Measurements from ENCODE around the gene TCP1. TPM values are rescaled to one million over a fixed set of nuclear protein-coding genes. Genes with fewer than 3 reads are reported as not detected.
A peak's percentile ranks its signal among the peaks of the same experiment; 100 is the strongest.

The TCP1 gene
- total RNA-seq, 1 experiment from 2014 or later: 412 TPM

GRCh38 chr6:159766906-159767305 is 22.5 kb downstream of the TCP1 start:
- H3K27ac ChIP-seq (ENCODE audit: insufficient read length, low read depth, low read length): no peak overlapping the region
- Mint-ChIP-seq H3K4me1 (peaks cover 6 to 9% of the 10 kb centered on the region in 2 experiments), H3K9me3 (peaks cover 0 to 4% of the 10 kb centered on the region in 2 experiments; a peak in 2 of 5 replicates), H3K27me3 (ENCODE audit: low read depth) (no peaks in the 10 kb centered on the region), H3K4me3 (no peak overlapping the region), H3K36me3 (ENCODE audit: insufficient read depth in 1 of 3, low read depth in 3 of 3) (peaks cover 78 to 89% (median 83%) of the 10 kb centered on the region in 3 experiments), H3K27ac (0 out of 7 replicates have a peak overlapping the region, but pooled peaks of 1 of the 3 experiments have one; percentile 53)
- H3K56ac ChIP-seq (ENCODE audit: insufficient read length, low read depth, low read length): no peak overlapping the region
- H4K5ac ChIP-seq (ENCODE audit: insufficient read length, low read depth, low read length): no peak overlapping the region
- H2BK20ac ChIP-seq (ENCODE audit: low read depth, low read length, poor library complexity, severe bottlenecking): no peak overlapping the region
- H3K4me1 ChIP-seq (ENCODE audit: insufficient read depth, low read length): peaks cover 2% of the 10 kb centered on the region; the same call in 1 of the 2 replicates
- H3K9me3 ChIP-seq (ENCODE audit: control insufficient read depth, low read depth, low read length): no peaks in the 10 kb centered on the region
- H3K9ac ChIP-seq (ENCODE audit: extremely low read depth, insufficient read length, low read length): no peak overlapping the region
- no peak overlapping the region for H2BK5ac ChIP-seq (ENCODE audit: insufficient read length, low read length)
- H2BK120ac ChIP-seq (ENCODE audit: low read depth, low read length, poor library complexity, severe bottlenecking): no peak overlapping the region
- no peak overlapping the region for H3K14ac ChIP-seq (ENCODE audit: insufficient read depth, low read length)
- DNase-seq: no peak
- H3K18ac ChIP-seq (ENCODE audit: insufficient read length, low read depth, low read length): no peak overlapping the region
- H3K79me2 ChIP-seq (ENCODE audit: insufficient read depth, low read length): peaks cover 3% of the 10 kb centered on the region; the same call in 1 of the 2 replicates
- no peak for TF ChIP-seq CTCF (conservative IDR thresholded peaks at IDR 0.05)
- H3T11ph ChIP-seq (ENCODE audit: low read length): no peak overlapping the region
- no peak overlapping the region for H4K91ac ChIP-seq (ENCODE audit: insufficient read length, low read depth, low read length)
- H2AK5ac ChIP-seq (ENCODE audit: insufficient read length, low read length): no peak overlapping the region
- H4K8ac ChIP-seq (replicated peaks; ENCODE audit: insufficient read length, low read depth, low read length): no peak overlapping the region
- H3K4ac ChIP-seq (ENCODE audit: low read depth, low read length): no peak overlapping the region
- peaks cover 3% of the 10 kb centered on the region for H3K79me1 ChIP-seq (ENCODE audit: insufficient read depth, low read depth, low read length, poor library complexity, severe bottlenecking)
- H2BK12ac ChIP-seq (ENCODE audit: insufficient read length, low read depth, low read length): no peak overlapping the region
- H3K23me2 ChIP-seq (ENCODE audit: insufficient read length, low read depth, low read length, poor library complexity, severe bottlenecking): peaks cover 7% of the 10 kb centered on the region
- H2BK15ac ChIP-seq (ENCODE audit: low read depth, low read length): no peak overlapping the region
- peaks cover 2% of the 10 kb centered on the region for H4K20me1 ChIP-seq (ENCODE audit: control insufficient read depth, insufficient read depth, insufficient read length)
- H3K27me3 ChIP-seq (ENCODE audit: insufficient read depth, low read length): no peaks in the 10 kb centered on the region; the same call in 1 of the 2 replicates
- no peak overlapping the region for H3K23ac ChIP-seq (ENCODE audit: insufficient read length, low read depth, low read length)
- no peak overlapping the region for H3K4me2 ChIP-seq (ENCODE audit: insufficient read depth, insufficient read length, low read length)
- H2AFZ ChIP-seq (ENCODE audit: low read length): no peak overlapping the region

Measured in H9 (cell line).